Stimulated activated CD4-positive, alpha-beta T cell treated with anti-CD3 and anti-CD28 coated beads, Interleukin-2, amount 100 ng/mL, for 48 hours (primary cell): ENCODE results near the gene CCDC117.

Experiments used
- DNase-seq, 2 donors: peaks; one replicate each; pipeline ENCODE4 v3.0.0-alpha.2; 2020

Gene CCDC117

DNA sequence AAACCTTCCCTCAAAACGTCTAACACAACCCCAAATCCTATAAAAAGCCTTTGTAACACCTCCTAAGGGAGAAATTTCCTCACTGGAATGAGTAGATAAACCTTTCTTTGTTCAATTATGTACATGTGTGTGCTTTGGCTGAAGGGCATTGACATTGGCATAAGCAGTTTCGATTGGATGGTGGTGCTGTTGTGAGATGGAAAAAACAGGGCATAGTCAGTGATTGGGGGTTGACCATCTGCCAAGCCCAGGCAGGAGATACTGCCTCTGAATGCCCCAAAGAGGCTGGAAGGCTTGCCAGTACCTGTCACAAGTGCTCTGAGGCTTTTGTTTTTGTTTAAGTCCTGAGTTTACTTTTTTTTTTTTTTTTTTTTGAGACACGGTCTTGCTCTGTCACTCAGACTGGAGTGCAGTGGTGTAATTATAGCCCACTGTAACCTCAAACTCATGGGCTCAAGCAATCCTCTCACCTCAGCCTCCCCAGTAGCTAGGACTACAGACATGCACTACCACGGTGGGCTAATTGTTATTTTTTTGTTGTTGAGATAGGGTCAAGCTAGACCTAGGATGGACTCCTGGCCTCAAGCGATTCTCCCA is 1.2 kb upstream of the CCDC117 start:
- DNase-seq, result no peak

DNA sequence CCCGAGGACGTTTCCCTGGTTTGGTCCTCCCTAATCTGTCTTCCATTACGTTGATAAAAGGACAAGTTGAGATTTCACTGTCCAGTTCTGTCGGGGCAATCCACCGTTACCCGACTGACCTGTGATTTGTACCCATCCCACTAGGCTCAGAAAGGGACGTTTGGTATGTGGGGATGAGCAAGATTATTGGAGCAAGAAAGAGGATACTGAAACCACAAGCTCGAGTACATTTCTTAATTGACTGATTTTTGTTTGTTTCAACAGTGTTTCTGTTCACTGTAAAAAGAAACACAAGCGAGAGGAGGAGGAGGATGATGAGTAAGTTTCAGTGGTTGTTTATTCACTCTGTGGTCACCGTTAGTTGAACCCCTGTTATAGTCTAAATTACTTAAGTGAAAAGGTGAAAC is 969 bp downstream of the CCDC117 start:
- no peak for DNase-seq

GRCh38 chr22:28774378-28774777 is 1.9 kb downstream of the CCDC117 start:
- DNase-seq, result no peak

DNA sequence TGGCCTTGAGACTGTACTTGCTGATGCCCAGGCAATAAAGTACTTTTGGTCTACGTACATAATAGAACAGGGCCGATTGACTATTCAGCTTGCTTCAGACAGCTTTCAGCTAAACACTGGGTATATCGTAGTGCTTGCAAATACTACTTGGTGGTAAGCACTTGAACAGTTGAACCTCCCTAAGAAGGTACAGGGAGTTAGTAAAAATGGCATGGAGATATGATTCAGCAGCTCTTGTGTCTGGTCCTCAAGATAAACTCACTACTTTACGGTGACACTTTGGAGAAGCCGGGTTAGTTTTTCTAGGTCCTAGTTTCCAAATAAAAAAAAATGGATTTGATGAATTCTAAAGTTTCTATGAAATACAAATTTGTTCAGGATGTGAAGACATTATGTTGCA is 7.3 kb downstream of the CCDC117 start:
- no peak for DNase-seq

- DNase-seq, result no peak
These were observed 7.8 kb downstream of the CCDC117 start for GRCh38 chr22:28780296-28780695.

GRCh38 chr22:28783786-28784671 is 11.5 kb downstream of the CCDC117 start:
- DNase-seq, result no peak

- DNase-seq, result no peak
These were observed 16.1 kb downstream of the CCDC117 start for GRCh38 chr22:28788601-28789000.

DNA sequence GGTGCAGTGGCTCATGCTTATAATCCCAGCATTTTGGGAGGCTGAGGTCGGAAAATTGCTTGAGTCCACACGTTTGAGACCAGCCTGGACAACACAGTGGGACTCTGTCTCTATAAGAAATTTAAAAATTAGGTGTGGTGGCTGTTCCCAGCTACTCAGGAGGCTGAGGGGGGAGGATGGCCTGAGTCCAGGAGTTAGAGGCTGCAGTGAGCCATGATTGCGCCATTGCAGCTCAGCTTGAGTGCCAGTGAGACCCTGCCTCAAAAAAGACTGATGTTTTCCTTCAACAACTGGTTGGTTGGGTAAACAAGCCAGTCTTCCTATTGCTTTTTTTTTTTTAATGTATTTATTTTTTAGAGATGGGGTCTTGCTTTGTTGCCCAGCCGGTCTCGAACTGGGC is 18.6 kb downstream of the CCDC117 start:
- no peak for DNase-seq

DNA sequence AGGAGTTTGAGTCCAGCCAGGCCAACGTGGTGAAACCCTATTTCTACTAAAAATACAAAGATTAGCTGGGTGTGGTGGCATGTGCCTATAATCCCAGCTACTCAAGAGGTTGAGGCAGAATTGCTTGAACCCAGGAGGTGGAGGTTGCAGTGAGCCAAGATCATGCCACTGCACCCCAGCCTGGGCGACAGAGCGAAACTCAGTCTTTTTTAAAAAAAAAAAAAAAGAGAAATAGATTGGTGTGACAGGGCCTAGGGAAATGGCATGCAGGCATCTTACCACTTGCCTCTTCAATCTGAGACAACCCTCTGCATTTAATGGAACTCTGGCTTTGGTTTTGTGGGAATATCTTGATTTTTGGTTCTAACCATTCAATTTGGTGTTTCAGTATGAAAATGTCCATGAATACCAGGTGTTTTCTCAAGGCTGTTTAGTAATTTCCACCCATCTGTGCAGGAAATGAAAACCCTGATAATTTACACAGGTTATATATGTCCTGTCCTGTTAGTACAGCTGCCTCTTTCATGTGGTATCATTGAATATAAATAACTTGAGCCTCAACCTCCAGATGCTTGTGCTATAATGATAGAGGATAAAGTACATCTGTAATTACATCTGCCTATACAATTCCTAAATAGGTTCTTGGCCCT is 19.5 kb downstream of the CCDC117 start:
- no peak for DNase-seq

- no peak for DNase-seq
These were observed 20.2 kb downstream of the CCDC117 start for GRCh38 chr22:28792491-28793383.

DNA sequence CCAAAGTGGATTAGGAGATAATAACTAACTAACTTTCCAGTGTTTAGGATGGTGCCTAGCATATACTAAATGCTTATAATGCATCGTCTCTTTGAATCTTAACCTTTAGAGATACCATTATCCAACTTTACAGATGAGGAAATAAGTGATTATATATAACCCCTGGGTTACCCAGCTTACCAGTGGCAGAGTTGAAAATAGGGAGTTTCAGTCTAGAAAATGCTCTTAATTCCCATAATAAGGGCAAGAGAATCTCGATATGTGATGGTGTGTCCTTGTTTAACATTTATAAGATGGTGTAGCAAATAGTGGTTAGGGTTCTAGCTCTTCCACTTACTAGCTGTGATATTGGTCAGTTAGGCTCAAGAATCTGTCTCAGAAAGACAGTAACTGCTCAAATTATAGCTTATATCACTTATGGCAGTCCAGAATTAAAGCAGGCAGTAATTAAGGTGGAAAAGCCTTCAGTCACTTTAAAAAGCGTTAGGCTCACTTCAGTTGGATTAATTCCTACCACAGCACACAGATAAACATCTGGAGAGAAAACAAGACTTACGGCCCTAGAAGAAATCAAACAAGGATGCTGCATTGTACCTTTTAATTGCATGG is 21.6 kb downstream of the CCDC117 start:
- DNase-seq, result no peak

- no peak for DNase-seq
These were observed 22.7 kb downstream of the CCDC117 start for GRCh38 chr22:28795071-28795693.

DNA sequence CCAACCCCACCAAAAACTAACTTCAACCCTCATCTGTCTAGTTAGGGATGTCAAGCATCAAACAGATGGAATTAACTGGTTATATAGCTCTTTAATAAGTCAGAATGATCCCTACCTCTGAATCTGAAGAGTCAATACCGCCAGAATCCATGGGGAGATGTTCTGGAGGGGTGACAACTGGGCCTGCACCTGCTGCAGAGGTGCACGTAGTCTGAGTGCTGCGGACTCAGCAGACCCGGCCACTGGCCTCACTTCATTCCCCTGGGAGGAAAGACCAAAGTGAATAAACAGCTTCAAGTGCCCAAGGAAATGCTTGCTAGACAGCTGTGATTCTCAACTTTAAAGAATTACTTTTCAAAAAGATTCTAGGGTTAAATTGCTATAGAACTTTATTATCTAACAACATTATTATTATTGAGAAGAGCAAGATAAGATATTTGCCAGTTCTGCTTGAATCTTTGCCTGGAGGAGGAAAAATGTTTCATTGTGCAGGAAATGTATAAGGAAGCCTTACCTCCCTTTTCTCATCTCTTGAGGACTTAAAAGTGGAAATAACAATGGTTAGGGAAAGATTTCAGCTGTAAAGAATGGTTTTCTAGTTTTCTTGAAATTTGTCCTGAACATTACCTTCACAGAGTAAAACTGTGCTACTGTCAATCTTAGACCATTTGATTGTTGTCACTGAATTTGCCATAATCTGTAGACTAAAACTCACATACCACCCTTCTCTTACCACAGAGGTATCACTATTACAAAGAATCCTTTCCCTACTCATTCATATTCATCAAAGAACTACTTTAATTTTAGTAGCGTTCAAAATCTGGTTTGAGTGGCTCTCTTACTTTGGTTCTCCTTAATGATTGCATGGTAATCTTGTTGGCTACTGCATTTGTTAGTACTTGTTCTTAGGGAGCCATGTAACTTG is 23.7 kb downstream of the CCDC117 start:
- no peak for DNase-seq

GRCh38 chr22:28798810-28799605 is 26.5 kb downstream of the CCDC117 start:
- DNase-seq, result peak in 1 of 2 donors; percentile 24

GRCh38 chr22:28799606-28800307 is 27.3 kb downstream of the CCDC117 start:
- DNase-seq, result peak in 1 of 2 donors; percentile 30

DNA sequence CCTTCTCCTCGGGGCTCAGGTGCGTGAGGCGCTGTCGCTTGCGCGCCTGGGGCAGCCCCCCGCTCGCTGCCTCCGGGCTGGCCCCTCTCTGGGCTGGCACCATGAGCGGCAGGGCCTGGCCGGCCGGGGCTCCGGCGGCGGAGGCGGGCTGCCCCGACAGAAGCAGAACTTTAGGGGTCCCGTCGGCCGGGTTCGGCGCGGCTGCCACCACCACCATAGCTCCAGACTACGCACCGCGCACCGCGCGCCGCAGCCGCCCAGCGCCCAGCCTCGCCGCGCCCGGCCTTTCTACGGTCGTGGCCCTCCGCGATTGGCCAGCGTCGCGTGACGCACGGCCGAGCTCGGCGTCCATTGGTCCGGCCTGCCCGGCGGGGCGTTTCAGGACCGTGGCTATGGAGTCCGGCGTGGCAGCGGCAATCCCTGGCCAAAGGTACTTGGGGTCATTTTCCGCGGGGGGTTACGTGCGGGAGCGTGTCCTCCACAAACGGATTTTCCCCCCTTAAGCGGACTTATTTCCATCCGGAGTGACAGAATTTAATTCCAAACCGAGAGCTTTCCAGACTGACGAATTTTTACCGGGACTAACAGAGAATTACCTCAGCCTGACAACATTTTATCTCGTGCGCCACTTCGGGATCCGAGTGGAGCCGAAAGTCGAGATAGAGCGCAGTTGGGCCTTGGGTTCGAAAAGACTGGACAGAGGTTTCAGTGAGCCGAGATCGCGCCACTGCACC is 28.0 kb downstream of the CCDC117 start, which contains the start of gene XBP1:
Gene XBP1, minus strand, starts transcription at position 262 of the 734 bp plus-strand sequence.
- DNase-seq, result peak; percentile 83 to 87

DNA sequence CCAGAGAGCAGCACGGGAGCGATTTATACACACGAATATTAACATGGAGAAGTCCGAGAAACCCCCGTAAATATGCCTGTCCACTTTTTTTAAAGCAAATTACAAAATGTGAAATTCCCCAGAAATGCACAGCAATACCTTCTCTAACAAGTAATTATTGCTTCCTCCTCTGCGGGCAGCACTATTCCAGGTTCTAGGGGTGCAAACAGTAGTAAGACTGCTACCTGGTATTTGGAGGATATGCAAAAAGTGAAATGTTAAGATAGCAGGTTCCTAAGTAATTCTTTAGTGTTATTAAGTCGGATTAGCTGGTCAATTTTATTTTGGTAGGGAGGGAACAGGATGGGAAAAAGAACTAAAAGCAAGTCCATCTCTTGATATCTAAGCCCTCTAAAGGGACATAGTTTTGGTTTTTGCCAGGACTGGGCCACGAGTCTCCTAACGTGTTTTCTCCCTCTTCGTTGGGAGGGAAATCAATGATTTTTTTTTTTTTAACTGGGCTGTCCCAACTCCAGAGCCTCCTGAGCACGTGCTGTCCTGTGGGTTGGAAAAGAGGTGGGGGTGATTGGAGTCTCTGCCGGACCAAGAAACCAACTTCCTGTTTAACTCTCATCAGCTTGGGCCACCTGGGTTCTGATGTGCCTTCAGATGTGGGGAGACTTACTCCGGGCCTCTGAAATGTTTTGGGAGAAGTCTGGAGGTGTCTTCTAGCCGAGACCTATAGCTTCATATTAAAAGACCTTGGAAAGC is 29.5 kb downstream of the CCDC117 start:
- DNase-seq, result no peak
